Left renal cortex interstitium (tissue), 4 donors: Measurements from ENCODE around the gene HOXD9. TPM values are rescaled to one million over a fixed set of nuclear protein-coding genes. Genes with fewer than 3 reads are reported as not detected.

Experiments
- DNase-seq, 4 donors: peaks; one replicate each; pipeline ENCODE4 v3.0.0-alpha.2; 2013; ENCODE audit warnings: low read depth in 4 of 4, low spot score in 2 of 4, missing footprints in 1 of 4
- polyA plus RNA-seq, 4 donors: library from polyadenylated mRNA; unstranded; fragments of 120-200 nt; gene quantifications; one replicate each; pipeline ENCODE4 v1.2.1, GENCODE V29; 2013; ENCODE audit not compliant: insufficient read length in 4 of 4

Gene HOXD9
- polyA plus RNA-seq, 4 donors, result 58.5 to 104 (median 89.0) TPM

- no peak for DNase-seq
Measured at GRCh38 chr2:176122052-176122682, 352 bp upstream of the HOXD9 start.

GRCh38 chr2:176123411-176124109 is 1.0 kb downstream of the HOXD9 start:
- no peak for DNase-seq

GRCh38 chr2:176124110-176124946 is 1.8 kb downstream of the HOXD9 start:
- DNase-seq, result no peak

GRCh38 chr2:176124947-176125771 is 2.6 kb downstream of the HOXD9 start:
- no peak for DNase-seq

GRCh38 chr2:176125772-176126054 is 3.2 kb downstream of the HOXD9 start:
- no peak for DNase-seq

- no peak for DNase-seq
Measured at GRCh38 chr2:176126929-176127773, 4.6 kb downstream of the HOXD9 start.

- no peak for DNase-seq
Measured at GRCh38 chr2:176127774-176128072, 5.2 kb downstream of the HOXD9 start.

- DNase-seq, result no peak
Measured at GRCh38 chr2:176128172-176128981, 5.9 kb downstream of the HOXD9 start.

- no peak for DNase-seq
Measured at GRCh38 chr2:176128982-176129796, 6.7 kb downstream of the HOXD9 start, which contains the start of gene HOXD8. Gene HOXD8 (plus strand): TSS chr2:176129705. CDS start chr2:176130367, 662 bp downstream.

- DNase-seq, result no peak
Measured at GRCh38 chr2:176129813-176130146, 7.3 kb downstream of the HOXD9 start.

GRCh38 chr2:176130147-176130956 is 7.8 kb downstream of the HOXD9 start:
- peak in 1 of 4 donors; percentile 93 for DNase-seq

- DNase-seq, result no peak
Measured at GRCh38 chr2:176130957-176131847, 8.7 kb downstream of the HOXD9 start.

GRCh38 chr2:176131848-176132158 is 9.3 kb downstream of the HOXD9 start:
- DNase-seq, result no peak

- no peak for DNase-seq
Measured at GRCh38 chr2:176132205-176133171, 10.0 kb downstream of the HOXD9 start.

GRCh38 chr2:176133389-176133788 is 10.9 kb downstream of the HOXD9 start:
- no peak for DNase-seq

GRCh38 chr2:176134035-176134434 is 11.5 kb downstream of the HOXD9 start:
- no peak for DNase-seq
